HEK293T (cell line): ENCODE measurements around the gene POLDIP3.

Experiments
- CTCF ChIA-PET: fragments of 350-600 bp; formaldehyde crosslinking; extraction: SDS; loops from one replicate; lab custom pipeline; 2021; ENCODE audit warnings: antibody characterized with exemption, inconsistent platforms; lab: Yijun Ruan, JAX
- POLR2A ChIA-PET: fragments of 350-600 bp; formaldehyde crosslinking; extraction: SDS; loops from one replicate; lab custom pipeline; 2020; ENCODE audit warnings: antibody characterized with exemption, inconsistent platforms; lab: Yijun Ruan, JAX
- DNase-seq: peaks from one replicate; pipeline ENCODE4 v3.0.0; 2012; ENCODE audit warnings: mixed read lengths; ENCODE audit errors: extremely low spot score
- ARNT ChIP-seq: fragments of 450-650 bp; IDR thresholded peaks from 2 replicates; pipeline ENCODE4 v1.6.1; 2017; ENCODE audit warnings: mild to moderate bottlenecking
- BHLHE40 ChIP-seq: fragments of 450-650 bp; IDR thresholded peaks from 2 replicates; pipeline ENCODE4 v1.6.1; 2016; ENCODE audit warnings: mild to moderate bottlenecking, moderate library complexity, borderline replicate concordance
- CTBP1 ChIP-seq: fragments of 450-650 bp; IDR thresholded peaks from 2 replicates; pipeline ENCODE4 v1.6.1; 2016; ENCODE audit warnings: borderline replicate concordance
- ELF4 ChIP-seq: fragments of 450-650 bp; IDR thresholded peaks from 2 replicates; pipeline ENCODE4 v1.6.1; 2017; ENCODE audit warnings: antibody characterized with exemption
- FOXA1 ChIP-seq: fragments of 450-650 bp; IDR thresholded peaks from 2 replicates; pipeline ENCODE4 v1.6.1; 2016; ENCODE audit warnings: mild to moderate bottlenecking
- FOXK2 ChIP-seq: fragments of 450-650 bp; IDR thresholded peaks from 2 replicates; pipeline ENCODE4 v1.6.1; 2016; ENCODE audit warnings: mild to moderate bottlenecking
- FOXM1 ChIP-seq: fragments of 450-650 bp; IDR thresholded peaks from 2 replicates; pipeline ENCODE4 v1.6.1; 2017; ENCODE audit warnings: mild to moderate bottlenecking, borderline replicate concordance
- HDGF ChIP-seq: fragments of 450-650 bp; IDR thresholded peaks from 2 replicates; pipeline ENCODE4 v1.6.1; 2017; ENCODE audit warnings: antibody characterized with exemption, borderline replicate concordance
- L3MBTL2 ChIP-seq: fragments of 450-650 bp; conservative IDR thresholded peaks from 2 replicates; pipeline ENCODE4 v1.6.1; 2016; ENCODE audit warnings: mild to moderate bottlenecking
- LEF1 ChIP-seq: fragments of 450-650 bp; IDR thresholded peaks from 2 replicates; pipeline ENCODE4 v1.6.1; 2017; ENCODE audit warnings: mild to moderate bottlenecking, borderline replicate concordance
- NFRKB ChIP-seq: fragments of 450-650 bp; IDR thresholded peaks from 2 replicates; pipeline ENCODE4 v1.6.1; 2016; ENCODE audit warnings: mild to moderate bottlenecking, moderate library complexity
- PKNOX1 ChIP-seq: fragments of 450-650 bp; IDR thresholded peaks from 2 replicates; pipeline ENCODE4 v1.6.1; 2016
- SP1 ChIP-seq: fragments of 450-650 bp; IDR thresholded peaks from 2 replicates; pipeline ENCODE4 v1.6.1; 2017
- SUZ12 ChIP-seq: fragments of 450-650 bp; IDR thresholded peaks from 2 replicates; pipeline ENCODE4 v1.6.1; 2016; ENCODE audit warnings: mild to moderate bottlenecking
- TARDBP ChIP-seq: fragments of 450-650 bp; IDR thresholded peaks from 2 replicates; pipeline ENCODE4 v1.6.1; 2016
- ZNF384 ChIP-seq: fragments of 450-650 bp; IDR thresholded peaks from 2 replicates; pipeline ENCODE4 v1.6.1; 2016

The POLDIP3 gene

GRCh38 chr22:42645938-42646568, 31.4 kb upstream of the POLDIP3 start:
- no peak for TF ChIP-seq FOXM1
- no peak for TF ChIP-seq PKNOX1
- no peak for TF ChIP-seq FOXA1
- TF ChIP-seq ARNT = no peak
- no peak for TF ChIP-seq ZNF384
- no peak for TF ChIP-seq SP1
- TF ChIP-seq TARDBP = no peak
- TF ChIP-seq HDGF = no peak
- TF ChIP-seq FOXK2 = no peak
- TF ChIP-seq NFRKB = no peak
- TF ChIP-seq L3MBTL2 = no peak
- no peak for TF ChIP-seq SUZ12
- no peak for TF ChIP-seq BHLHE40
- no peak for TF ChIP-seq ELF4
- no peak for TF ChIP-seq LEF1
- CTCF ChIA-PET = no interaction called here
- POLR2A ChIA-PET = interaction anchor here (1.5 to 3.8 kb wide), 4 partner anchors 8 to 30 kb away, joined by 3 to 22 read pairs (median 7); partner anchors contain the start of gene ATP5MGL
- DNase-seq = no peak

GRCh38 chr22:42645341-42645937, 30.8 kb upstream of the POLDIP3 start:
- CTCF ChIA-PET = no interaction called here
- TF ChIP-seq ZNF384 (no peak), SUZ12 (no peak), ARNT (no peak), LEF1 (no peak), CTBP1 (no peak)
- POLR2A ChIA-PET = interaction anchor here (1.6 to 2.4 kb wide), 2 partner anchors 30 kb away, joined by 9 read pairs; partner anchors contain the start of gene POLDIP3
- no peak for DNase-seq

GRCh38 chr22:42644422-42645340, 30.0 kb upstream of the POLDIP3 start:
- DNase-seq = no peak
- TF ChIP-seq FOXM1 (no peak), PKNOX1 (no peak), NFRKB (no peak), ZNF384 (no peak), FOXK2 (no peak), L3MBTL2 (no peak), SP1 (no peak), BHLHE40 (no peak), SUZ12 (no peak)
- ChIA-PET CTCF (no interaction called here), POLR2A (interaction anchor here (1.6 kb wide), 1 partner anchor 30 kb away, joined by 9 read pairs; the partner anchor contains the start of gene POLDIP3)

- CTCF ChIA-PET = no interaction called here
- no peak for DNase-seq
- TF ChIP-seq NFRKB (no peak), TARDBP (no peak), ELF4 (no peak), HDGF (no peak), BHLHE40 (no peak), L3MBTL2 (no peak), CTBP1 (no peak), FOXA1 (no peak), ZNF384 (no peak), SUZ12 (no peak), SP1 (no peak), ARNT (no peak), PKNOX1 (no peak), FOXM1 (no peak), LEF1 (no peak)
- POLR2A ChIA-PET = interaction anchor here (1.6 kb wide), 1 partner anchor 29 kb away, joined by 9 read pairs; the partner anchor contains the start of gene POLDIP3
Observed at GRCh38 chr22:42643634-42644421, 29.1 kb upstream of the POLDIP3 start.
